Left renal pelvis (tissue), 4 donors: ENCODE measurements around the gene CIB2. TPM values are rescaled to one million over a fixed set of nuclear protein-coding genes. Genes with fewer than 3 reads are reported as not detected.

ENCODE experiments used
- polyA plus RNA-seq, 4 donors: library from polyadenylated mRNA; unstranded; fragments of 120-200 nt; gene quantifications; one replicate each; pipeline ENCODE4 v1.2.1, GENCODE V29; 2013; ENCODE audit not compliant: insufficient read length in 4 of 4

The CIB2 gene
- polyA plus RNA-seq, 4 donors: 15.6 to 30.5 (median 29.3) TPM

Other genes with a start within 250 kb of the CIB2 start
- 10 to 100 TPM; 30.1 to 45.4 (median 31.3) TPM for gene TBC1D2B, start 53.7 kb downstream of the CIB2 start, polyA plus RNA-seq
- gene SH2D7, start 38.9 kb downstream of the CIB2 start, polyA plus RNA-seq: under 1 TPM; 0.33 to 0.80 (median 0.57) TPM
- 10 to 100 TPM; 38.0 to 58.9 (median 58.0) TPM for gene IDH3A, start 17.9 kb upstream of the CIB2 start, polyA plus RNA-seq
- gene ACSBG1, start 103.1 kb upstream of the CIB2 start, polyA plus RNA-seq: 1 to 10 TPM in 3 of 4 donors, under 1 TPM in 1; 0.73 to 1.7 (median 1.2) TPM
- 10 to 100 TPM; 21.2 to 28.4 (median 25.4) TPM for gene DNAJA4, start 133.1 kb upstream of the CIB2 start, polyA plus RNA-seq
- 100 to 1,000 TPM in 3 of 4 donors, 10 to 100 TPM in 1; 90.0 to 113 (median 106) TPM for gene SKIC8, start 168.2 kb upstream of the CIB2 start, polyA plus RNA-seq
- 10 to 100 TPM; 52.3 to 65.6 (median 58.7) TPM for gene CRABP1, start 208.9 kb upstream of the CIB2 start, polyA plus RNA-seq